Uterus (tissue), 2 donors: Measurements from ENCODE around the gene NOBOX.

Experiments used
- CTCF ChIP-seq, 4 experiments: fragments of 200-600 bp in 2 of 4; fragments of 450-650 bp in 2 of 4; sonication (generic) in 2 of 4; IDR thresholded peaks; one replicate each; pipeline ENCODE4 v1.5.1; 2016 to 2019; ENCODE audit warnings: antibody characterized with exemption in 4 of 4, mild to moderate bottlenecking in 2 of 4, moderate library complexity in 1 of 4
- POLR2A ChIP-seq, 2 donors: fragments of 450-650 bp; IDR thresholded peaks; one replicate each; pipeline ENCODE4 v1.6.1; 2016; ENCODE audit warnings: antibody characterized with exemption in 2 of 2, mild to moderate bottlenecking in 1 of 2, moderate library complexity in 1 of 2

- TF ChIP-seq CTCF (IDR thresholded peaks at IDR 0.05) (no peak), POLR2A (IDR thresholded peaks at IDR 0.05) (no peak)
Observed at GRCh38 chr7:144438759-144439158, 35.3 kb upstream of the NOBOX start.
